ENCODE data around the gene PACSIN2.

DNA sequence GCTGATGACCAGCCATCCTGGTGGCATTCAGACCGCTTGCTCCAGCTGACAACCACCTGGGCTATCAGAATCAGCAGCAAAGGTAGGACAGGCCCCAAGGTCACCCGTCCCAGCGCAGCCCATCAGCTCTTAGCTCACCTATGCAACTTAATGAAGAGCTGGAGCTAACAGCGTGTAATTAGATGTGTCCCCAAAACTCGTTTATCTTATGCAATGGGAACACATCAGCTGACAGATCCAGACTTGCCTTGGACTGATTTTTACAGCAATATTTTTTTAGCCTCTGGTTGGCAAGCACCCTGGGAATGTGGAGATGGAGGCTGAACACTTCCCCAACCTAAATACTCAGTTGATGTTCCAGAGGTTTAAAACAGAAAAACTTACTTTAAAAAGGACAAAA is 76.0 kb downstream of the PACSIN2 start:
- TF ChIP-seq, protein P1, sequence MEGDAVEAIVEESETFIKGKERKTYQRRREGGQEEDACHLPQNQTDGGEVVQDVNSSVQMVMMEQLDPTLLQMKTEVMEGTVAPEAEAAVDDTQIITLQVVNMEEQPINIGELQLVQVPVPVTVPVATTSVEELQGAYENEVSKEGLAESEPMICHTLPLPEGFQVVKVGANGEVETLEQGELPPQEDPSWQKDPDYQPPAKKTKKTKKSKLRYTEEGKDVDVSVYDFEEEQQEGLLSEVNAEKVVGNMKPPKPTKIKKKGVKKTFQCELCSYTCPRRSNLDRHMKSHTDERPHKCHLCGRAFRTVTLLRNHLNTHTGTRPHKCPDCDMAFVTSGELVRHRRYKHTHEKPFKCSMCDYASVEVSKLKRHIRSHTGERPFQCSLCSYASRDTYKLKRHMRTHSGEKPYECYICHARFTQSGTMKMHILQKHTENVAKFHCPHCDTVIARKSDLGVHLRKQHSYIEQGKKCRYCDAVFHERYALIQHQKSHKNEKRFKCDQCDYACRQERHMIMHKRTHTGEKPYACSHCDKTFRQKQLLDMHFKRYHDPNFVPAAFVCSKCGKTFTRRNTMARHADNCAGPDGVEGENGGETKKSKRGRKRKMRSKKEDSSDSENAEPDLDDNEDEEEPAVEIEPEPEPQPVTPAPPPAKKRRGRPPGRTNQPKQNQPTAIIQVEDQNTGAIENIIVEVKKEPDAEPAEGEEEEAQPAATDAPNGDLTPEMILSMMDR (IDR thresholded peaks at IDR 0.05; ENCODE audit: insufficient read depth, low read length): no peak
- TF ChIP-seq, protein P2, sequence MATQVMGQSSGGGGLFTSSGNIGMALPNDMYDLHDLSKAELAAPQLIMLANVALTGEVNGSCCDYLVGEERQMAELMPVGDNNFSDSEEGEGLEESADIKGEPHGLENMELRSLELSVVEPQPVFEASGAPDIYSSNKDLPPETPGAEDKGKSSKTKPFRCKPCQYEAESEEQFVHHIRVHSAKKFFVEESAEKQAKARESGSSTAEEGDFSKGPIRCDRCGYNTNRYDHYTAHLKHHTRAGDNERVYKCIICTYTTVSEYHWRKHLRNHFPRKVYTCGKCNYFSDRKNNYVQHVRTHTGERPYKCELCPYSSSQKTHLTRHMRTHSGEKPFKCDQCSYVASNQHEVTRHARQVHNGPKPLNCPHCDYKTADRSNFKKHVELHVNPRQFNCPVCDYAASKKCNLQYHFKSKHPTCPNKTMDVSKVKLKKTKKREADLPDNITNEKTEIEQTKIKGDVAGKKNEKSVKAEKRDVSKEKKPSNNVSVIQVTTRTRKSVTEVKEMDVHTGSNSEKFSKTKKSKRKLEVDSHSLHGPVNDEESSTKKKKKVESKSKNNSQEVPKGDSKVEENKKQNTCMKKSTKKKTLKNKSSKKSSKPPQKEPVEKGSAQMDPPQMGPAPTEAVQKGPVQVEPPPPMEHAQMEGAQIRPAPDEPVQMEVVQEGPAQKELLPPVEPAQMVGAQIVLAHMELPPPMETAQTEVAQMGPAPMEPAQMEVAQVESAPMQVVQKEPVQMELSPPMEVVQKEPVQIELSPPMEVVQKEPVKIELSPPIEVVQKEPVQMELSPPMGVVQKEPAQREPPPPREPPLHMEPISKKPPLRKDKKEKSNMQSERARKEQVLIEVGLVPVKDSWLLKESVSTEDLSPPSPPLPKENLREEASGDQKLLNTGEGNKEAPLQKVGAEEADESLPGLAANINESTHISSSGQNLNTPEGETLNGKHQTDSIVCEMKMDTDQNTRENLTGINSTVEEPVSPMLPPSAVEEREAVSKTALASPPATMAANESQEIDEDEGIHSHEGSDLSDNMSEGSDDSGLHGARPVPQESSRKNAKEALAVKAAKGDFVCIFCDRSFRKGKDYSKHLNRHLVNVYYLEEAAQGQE (IDR thresholded peaks at IDR 0.05; ENCODE audit: insufficient replicate concordance, low read depth): no peak
- TF ChIP-seq POLR2AphosphoS5 (IDR thresholded peaks at IDR 0.05; ENCODE audit: low read depth) (no peak), GABPA (IDR thresholded peaks at IDR 0.05; ENCODE audit: low read depth) (no peak), SPI1 (IDR thresholded peaks at IDR 0.05; ENCODE audit: borderline replicate concordance, low read depth) (no peak)
